ENCODE measurements around the gene NDUFV2.
"Not testable (repeated sequence)": the region's sequence is repeated elsewhere in the genome, so short reads cannot be mapped to it uniquely, and the experiment has no call there.

- not testable (repeated sequence) for TF ChIP-seq CTCF, POLR2A (IDR thresholded peaks at IDR 0.05)
Observed at GRCh38 chr18:9088727-9089126, 13.8 kb upstream of the NDUFV2 start.

All from tibial nerve (tissue), 3 donors.